ENCODE measurements around the gene GABRA5.

GABRA5 gene

GRCh38 chr15:26882616-26883365 is 15.9 kb downstream of the GABRA5 start:
- no peak overlapping the region for H3K4me2 ChIP-seq (ENCODE audit: low read length)
- no peaks in the 10 kb centered on the region for H3K4me1 ChIP-seq (ENCODE audit: low read length)
- H4K20me1 ChIP-seq (ENCODE audit: insufficient read depth, low read length) = no peaks in the 10 kb centered on the region
- no peaks in the 10 kb centered on the region for H3K27me3 ChIP-seq (ENCODE audit: low read depth, low read length)
- H3K79me2 ChIP-seq (ENCODE audit: low read length) = no peaks in the 10 kb centered on the region
- no peak overlapping the region for H2AFZ ChIP-seq (ENCODE audit: low read depth, low read length)
- no peaks in the 10 kb centered on the region for H3K9me3 ChIP-seq (ENCODE audit: insufficient read depth, low read length)
- TF ChIP-seq EZH2phosphoT487 (IDR thresholded peaks at IDR 0.05; ENCODE audit: low read depth) (no peak), CTCF (IDR thresholded peaks at IDR 0.05; ENCODE audit: low read depth, low read length) (no peak)
- no peak overlapping the region for H3K4me3 ChIP-seq (ENCODE audit: low read length)
- no peak overlapping the region for H3K27ac ChIP-seq (ENCODE audit: low read length)
- H3K36me3 ChIP-seq (replicated peaks; ENCODE audit: low read depth, low read length) = no peaks in the 10 kb centered on the region
- no peak overlapping the region for H3K9ac ChIP-seq (ENCODE audit: low read length)

GRCh38 chr15:26883466-26883865 is 16.6 kb downstream of the GABRA5 start:
- no peak overlapping the region for H3K4me2 ChIP-seq (ENCODE audit: low read length)
- no peaks in the 10 kb centered on the region for H3K9me3 ChIP-seq (ENCODE audit: insufficient read depth, low read length)
- H3K4me3 ChIP-seq (ENCODE audit: low read length) = no peak overlapping the region
- no peak overlapping the region for H3K27ac ChIP-seq (ENCODE audit: low read length)
- no peak for TF ChIP-seq CTCF (IDR thresholded peaks at IDR 0.05; ENCODE audit: low read depth, low read length)
- TF ChIP-seq EZH2phosphoT487 (IDR thresholded peaks at IDR 0.05; ENCODE audit: low read depth) = no peak
- no peak overlapping the region for H2AFZ ChIP-seq (ENCODE audit: low read depth, low read length)
- H3K9ac ChIP-seq (ENCODE audit: low read length) = no peak overlapping the region
- H3K36me3 ChIP-seq (replicated peaks; ENCODE audit: low read depth, low read length) = no peaks in the 10 kb centered on the region
- no peaks in the 10 kb centered on the region for H3K4me1 ChIP-seq (ENCODE audit: low read length)
- no peaks in the 10 kb centered on the region for H3K79me2 ChIP-seq (ENCODE audit: low read length)
- no peaks in the 10 kb centered on the region for H4K20me1 ChIP-seq (ENCODE audit: insufficient read depth, low read length)
- H3K27me3 ChIP-seq (ENCODE audit: low read depth, low read length) = no peaks in the 10 kb centered on the region

DNA sequence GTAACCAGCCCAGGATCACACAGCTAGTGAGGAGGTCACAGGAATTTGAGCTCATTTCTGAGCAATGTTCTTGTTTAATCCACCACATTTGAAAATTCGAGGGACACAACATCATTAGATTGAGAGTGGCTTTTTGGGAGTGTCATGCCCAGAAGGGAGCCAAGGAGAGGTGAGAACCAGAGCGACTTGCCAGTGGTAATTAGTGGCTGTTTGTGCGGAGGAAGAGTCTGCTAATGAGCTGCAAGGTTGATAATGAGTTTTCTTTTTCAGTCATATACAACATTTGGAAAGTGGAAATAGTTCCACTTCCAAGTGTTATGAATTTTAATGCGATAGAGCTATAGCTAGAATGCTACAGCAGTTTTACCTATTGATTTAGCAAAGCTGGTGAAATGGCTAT is 19.7 kb downstream of the GABRA5 start:
- Histone ChIP-seq H2AFZ (ENCODE audit: low read depth, low read length) (no peak overlapping the region), H4K20me1 (ENCODE audit: insufficient read depth, low read length) (no peaks in the 10 kb centered on the region), H3K9me3 (ENCODE audit: insufficient read depth, low read length) (no peaks in the 10 kb centered on the region), H3K9ac (ENCODE audit: low read length) (no peak overlapping the region), H3K27ac (ENCODE audit: low read length) (no peak overlapping the region), H3K4me3 (ENCODE audit: low read length) (no peak overlapping the region), H3K79me2 (ENCODE audit: low read length) (no peaks in the 10 kb centered on the region), H3K27me3 (ENCODE audit: low read depth, low read length) (no peaks in the 10 kb centered on the region), H3K36me3 (replicated peaks; ENCODE audit: low read depth, low read length) (no peaks in the 10 kb centered on the region), H3K4me1 (ENCODE audit: low read length) (no peaks in the 10 kb centered on the region), H3K4me2 (ENCODE audit: low read length) (no peak overlapping the region)
- TF ChIP-seq CTCF (IDR thresholded peaks at IDR 0.05; ENCODE audit: low read depth, low read length) (no peak), EZH2phosphoT487 (IDR thresholded peaks at IDR 0.05; ENCODE audit: low read depth) (no peak)

DNA sequence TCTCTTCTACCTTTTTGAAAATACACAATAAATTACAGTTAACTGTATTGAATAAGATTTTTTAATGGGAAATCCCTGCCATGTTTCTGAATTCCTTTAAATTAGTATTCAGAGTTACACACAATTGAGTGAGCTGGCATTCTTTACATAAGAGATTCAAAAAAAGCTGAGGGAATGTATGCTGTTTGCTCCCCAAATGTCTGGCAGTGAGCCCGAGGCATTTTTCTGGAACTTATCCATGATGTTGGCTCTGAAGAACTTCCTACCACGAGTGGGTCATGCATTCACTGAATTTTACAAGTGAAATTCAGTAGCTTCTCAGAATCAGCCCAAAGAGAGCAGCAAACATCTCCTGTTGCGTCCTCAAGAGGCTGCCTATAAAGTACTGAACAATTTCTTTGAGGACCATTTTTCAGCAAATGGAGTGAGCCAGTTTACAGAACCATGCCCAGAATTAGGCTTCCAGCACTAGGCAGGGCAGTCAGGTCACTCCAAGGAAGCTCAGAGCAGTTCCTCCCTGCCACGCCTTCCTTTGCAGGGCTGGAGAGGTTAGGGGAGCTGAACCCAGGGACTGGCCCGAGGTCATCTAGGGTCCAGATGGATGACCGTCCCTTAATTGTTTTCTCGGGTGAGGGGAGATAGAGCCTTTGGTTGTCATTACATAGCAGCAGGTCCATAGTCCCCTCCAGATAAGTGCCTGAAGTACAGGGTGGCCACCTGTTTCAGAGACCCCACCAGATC is 21.2 kb downstream of the GABRA5 start:
- no peak for TF ChIP-seq EZH2phosphoT487 (IDR thresholded peaks at IDR 0.05; ENCODE audit: low read depth)
- no peak for TF ChIP-seq CTCF (IDR thresholded peaks at IDR 0.05; ENCODE audit: low read depth, low read length)
- H3K4me3 ChIP-seq (ENCODE audit: low read length) = no peak overlapping the region
- H2AFZ ChIP-seq (ENCODE audit: low read depth, low read length) = no peak overlapping the region
- no peak overlapping the region for H3K9ac ChIP-seq (ENCODE audit: low read length)
- no peaks in the 10 kb centered on the region for H3K36me3 ChIP-seq (replicated peaks; ENCODE audit: low read depth, low read length)
- H3K4me1 ChIP-seq (ENCODE audit: low read length) = no peaks in the 10 kb centered on the region
- no peaks in the 10 kb centered on the region for H3K9me3 ChIP-seq (ENCODE audit: insufficient read depth, low read length)
- no peaks in the 10 kb centered on the region for H4K20me1 ChIP-seq (ENCODE audit: insufficient read depth, low read length)
- H3K27me3 ChIP-seq (ENCODE audit: low read depth, low read length) = no peaks in the 10 kb centered on the region
- H3K27ac ChIP-seq (ENCODE audit: low read length) = no peak overlapping the region
- no peaks in the 10 kb centered on the region for H3K79me2 ChIP-seq (ENCODE audit: low read length)
- no peak overlapping the region for H3K4me2 ChIP-seq (ENCODE audit: low read length)

All from OCI-LY3 (cell line).